ENCODE data around the gene CDK15.

GRCh38 chr2:201852878-201853415, 46.6 kb downstream of the CDK15 start:
- TF ChIP-seq ZBTB8A (tag by site-specific recombination; IDR thresholded peaks at IDR 0.05), result no peak
- TF ChIP-seq CTCF (tag by site-specific recombination; IDR thresholded peaks at IDR 0.05), result no peak
- TF ChIP-seq REPIN1 (tag by site-specific recombination; IDR thresholded peaks at IDR 0.05; ENCODE audit: low read depth), result no peak
- TF ChIP-seq KLF1 (tag by site-specific recombination; IDR thresholded peaks at IDR 0.05), result no peak
- no peak for TF ChIP-seq KLF10 (tag by site-specific recombination; IDR thresholded peaks at IDR 0.05)
- no peak for TF ChIP-seq ZBTB49 (tag by site-specific recombination; IDR thresholded peaks at IDR 0.05; ENCODE audit: low read depth)
- no peak for TF ChIP-seq PATZ1 (tag by site-specific recombination; IDR thresholded peaks at IDR 0.05)
- no peak for TF ChIP-seq ZNF664 (tag by site-specific recombination; IDR thresholded peaks at IDR 0.05)
- TF ChIP-seq YY1 (tag by site-specific recombination; IDR thresholded peaks at IDR 0.05), result no peak

Data from HEK293 (cell line).